Measurements from ENCODE around the gene CXorf65. TPM values are rescaled to one million over a fixed set of nuclear protein-coding genes. Genes with fewer than 3 reads are reported as not detected.

CXorf65 gene
- total RNA-seq, 4 donors from 2014 or later, result not detected

DNA sequence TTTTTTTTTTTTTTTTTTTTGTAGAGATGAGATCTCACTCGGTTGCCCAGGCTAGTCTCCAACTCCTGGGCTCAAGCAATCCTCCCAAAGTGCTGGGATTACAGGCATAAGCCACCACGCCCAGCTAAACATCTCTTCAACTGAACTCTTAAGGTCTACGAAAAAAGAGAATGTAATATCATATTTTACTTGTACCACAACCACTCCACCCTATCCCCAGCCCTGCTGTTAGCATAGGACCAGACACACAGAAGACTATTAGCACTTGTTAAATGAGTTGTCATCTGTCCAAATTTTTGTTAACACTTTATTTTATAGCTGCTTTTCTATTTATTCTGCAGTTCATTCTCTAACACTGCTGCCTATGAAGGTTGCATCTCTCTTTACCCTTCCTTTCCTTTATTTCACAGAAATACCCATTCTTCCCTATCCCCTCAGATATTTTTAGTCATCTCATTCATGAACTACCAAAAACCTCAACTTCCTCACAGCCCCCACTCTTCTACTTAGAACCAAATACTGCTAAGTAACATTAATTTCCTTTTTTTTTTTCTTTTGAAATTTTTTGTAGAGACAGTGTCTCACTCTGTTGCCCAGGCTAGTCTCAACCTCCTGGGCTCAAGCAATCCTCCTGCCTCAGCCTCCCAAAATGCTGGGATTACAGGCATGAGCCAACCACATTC lies 48.6 kb downstream of the CXorf65 start:
- 84 to 91% methylated on average over 3 of the region's 3 CpGs for WGBS, 2 donors
- no peaks in the 10 kb centered on the region for H3K4me1 ChIP-seq
- H3K9me3 ChIP-seq, result no peaks in the 10 kb centered on the region
- no peak for DNase-seq
- intact Hi-C loops (cut with DNase I), result no loop called here
- no peak overlapping the region for H3K4me3 ChIP-seq (replicated peaks in 1 of 3)
- peaks cover 11 to 18% of the 10 kb centered on the region in 2 donors for H3K36me3 ChIP-seq
- TF ChIP-seq, protein P1, sequence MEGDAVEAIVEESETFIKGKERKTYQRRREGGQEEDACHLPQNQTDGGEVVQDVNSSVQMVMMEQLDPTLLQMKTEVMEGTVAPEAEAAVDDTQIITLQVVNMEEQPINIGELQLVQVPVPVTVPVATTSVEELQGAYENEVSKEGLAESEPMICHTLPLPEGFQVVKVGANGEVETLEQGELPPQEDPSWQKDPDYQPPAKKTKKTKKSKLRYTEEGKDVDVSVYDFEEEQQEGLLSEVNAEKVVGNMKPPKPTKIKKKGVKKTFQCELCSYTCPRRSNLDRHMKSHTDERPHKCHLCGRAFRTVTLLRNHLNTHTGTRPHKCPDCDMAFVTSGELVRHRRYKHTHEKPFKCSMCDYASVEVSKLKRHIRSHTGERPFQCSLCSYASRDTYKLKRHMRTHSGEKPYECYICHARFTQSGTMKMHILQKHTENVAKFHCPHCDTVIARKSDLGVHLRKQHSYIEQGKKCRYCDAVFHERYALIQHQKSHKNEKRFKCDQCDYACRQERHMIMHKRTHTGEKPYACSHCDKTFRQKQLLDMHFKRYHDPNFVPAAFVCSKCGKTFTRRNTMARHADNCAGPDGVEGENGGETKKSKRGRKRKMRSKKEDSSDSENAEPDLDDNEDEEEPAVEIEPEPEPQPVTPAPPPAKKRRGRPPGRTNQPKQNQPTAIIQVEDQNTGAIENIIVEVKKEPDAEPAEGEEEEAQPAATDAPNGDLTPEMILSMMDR (IDR thresholded peaks at IDR 0.05), result no peak
- no peak for TF ChIP-seq POLR2A (IDR thresholded peaks at IDR 0.05)
- H3K27ac ChIP-seq, result no peak overlapping the region
- H3K27me3 ChIP-seq, result no peaks in the 10 kb centered on the region

DNA sequence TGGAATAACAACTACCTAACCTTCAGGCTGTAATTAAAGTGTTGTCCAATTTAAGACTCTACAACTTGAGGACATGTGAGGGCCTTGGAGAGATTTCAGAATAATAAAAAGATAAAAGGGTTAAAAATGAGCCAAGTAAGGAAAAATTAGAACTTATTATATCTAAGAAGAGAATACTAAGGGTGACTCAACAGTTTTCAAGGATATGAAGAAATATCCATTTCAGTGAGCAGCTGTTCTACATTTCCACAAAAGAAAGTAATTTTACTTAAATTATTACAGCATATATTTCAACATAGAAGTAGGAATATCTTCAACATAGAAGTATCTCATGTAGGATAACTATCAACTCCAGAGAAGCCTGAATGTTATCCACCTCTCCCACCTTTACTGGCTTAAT lies 49.7 kb downstream of the CXorf65 start:
- TF ChIP-seq POLR2A (IDR thresholded peaks at IDR 0.05), result no peak
- TF ChIP-seq, protein P1 (IDR thresholded peaks at IDR 0.05), result no peak
- Histone ChIP-seq H3K36me3 (peaks cover 11 to 18% of the 10 kb centered on the region in 2 donors), H3K27me3 (no peaks in the 10 kb centered on the region), H3K27ac (no peak overlapping the region), H3K4me3 (replicated peaks in 1 of 3) (no peak overlapping the region), H3K9me3 (no peaks in the 10 kb centered on the region), H3K4me1 (no peaks in the 10 kb centered on the region)
- no peak for DNase-seq
- intact Hi-C loops (cut with DNase I), result no loop called here

Small RNA genes within 50 kb of the gene (small RNA-seq; reads per million reads assigned to genes)
- gene CXorf65, result not detected

Other genes with a start within 250 kb of the CXorf65 start
- gene TEX11, start 198.0 kb downstream of the CXorf65 start, total RNA-seq, result not detected
- gene SLC7A3, start 175.6 kb downstream of the CXorf65 start, total RNA-seq, result under 1 TPM in 1 of 4 donors, not detected in 3; 0.11 TPM
- 10 to 100 TPM; 45.0 to 65.7 (median 51.7) TPM for gene SNX12, start 38.4 kb downstream of the CXorf65 start, total RNA-seq
- gene FOXO4, start 10.9 kb downstream of the CXorf65 start, total RNA-seq, result 10 to 100 TPM; 14.9 to 18.8 (median 16.9) TPM
- gene IL2RG, start 4.8 kb upstream of the CXorf65 start, total RNA-seq, result 10 to 100 TPM in 1 of 4 donors, 1 to 10 TPM in 3; 2.1 to 14.8 (median 4.8) TPM
- 10 to 100 TPM; 31.3 to 50.5 (median 42.9) TPM for gene MED12, start 11.9 kb upstream of the CXorf65 start, total RNA-seq
- under 1 TPM; 0.13 to 0.46 (median 0.39) TPM for gene NLGN3, start 38.1 kb upstream of the CXorf65 start, total RNA-seq
- gene GJB1, start 116.5 kb upstream of the CXorf65 start, total RNA-seq, result not detected
- 10 to 100 TPM; 17.7 to 27.4 (median 20.5) TPM for gene ZMYM3, start 147.4 kb upstream of the CXorf65 start, total RNA-seq
- gene NONO, start 176.9 kb upstream of the CXorf65 start, total RNA-seq, result 100 to 1,000 TPM; 221 to 281 (median 255) TPM
- gene ITGB1BP2, start 195.0 kb upstream of the CXorf65 start, total RNA-seq, result 1 to 10 TPM in 1 of 4 donors, under 1 TPM in 2, not detected in 1; 0.33 to 1.0 (median 0.67) TPM